PC-3 (cell line): ENCODE measurements around the gene KSR2. TPM values are rescaled to one million over a fixed set of nuclear protein-coding genes. Genes with fewer than 3 reads are reported as not detected.

Experiments used
- ATAC-seq: fragments of 200-7000 bp; cut with Tn5 transposase; 2 replicates; pipeline ENCODE4 v1.9.1; 2020; ENCODE audit warnings: mild to moderate bottlenecking, moderate library complexity
- BruUV-seq: library from RNA; stranded (reverse); fragments of 400-500 nt; replicated peaks from 2 replicates; lab custom pipeline; 2021; lab: Mats Ljungman, UMichigan
- CTCF ChIA-PET: fragments of 300-600 bp; sonication (Branson Sonifier 250); formaldehyde crosslinking; loops from one replicate; lab custom pipeline; 2022; ENCODE audit warnings: antibody characterized with exemption; lab: Charles Lee
- POLR2A ChIA-PET: fragments of 300-600 bp; sonication (Branson Sonifier 250); formaldehyde crosslinking; loops from one replicate; lab custom pipeline; 2022; ENCODE audit warnings: antibody characterized with exemption; ENCODE audit not compliant: unreplicated experiment; lab: Charles Lee
- DNase-seq: peaks from one replicate; pipeline ENCODE4 v3.0.0-alpha.2; 2015
- H2AFZ ChIP-seq: fragments of 300-600 bp; sonication (generic); 2 replicates; pipeline ENCODE4 v1.6.0; 2016; ENCODE audit warnings: antibody characterized with exemption, low read length
- H3F3A ChIP-seq: fragments of 300-600 bp; sonication (generic); one replicate; pipeline ENCODE4 v1.6.0; 2017; ENCODE audit warnings: antibody characterized with exemption, low read length, control low read depth, mild to moderate bottlenecking; ENCODE audit not compliant: unreplicated experiment
- H3K27ac ChIP-seq: fragments of 300-600 bp; sonication (generic); 2 replicates; pipeline ENCODE4 v1.5.1; 2016; ENCODE audit warnings: mild to moderate bottlenecking, low read length
- H3K27me3 ChIP-seq: fragments of 300-600 bp; sonication (generic); 2 replicates; pipeline ENCODE4 v1.6.1; 2016; ENCODE audit warnings: low read length, mixed read lengths
- H3K36me3 ChIP-seq: fragments of 300-600 bp; sonication (generic); 2 replicates; pipeline ENCODE4 v1.6.1; 2016; ENCODE audit warnings: low read depth, mixed run types, low read length, mixed read lengths
- H3K4me1 ChIP-seq: fragments of 300-600 bp; sonication (generic); 2 replicates; pipeline ENCODE4 v1.5.1; 2016; ENCODE audit warnings: low read length; ENCODE audit not compliant: insufficient read depth
- H3K4me2 ChIP-seq: fragments of 300-600 bp; sonication (generic); 2 replicates; pipeline ENCODE4 v1.6.0; 2016; ENCODE audit warnings: low read length
- H3K4me3 ChIP-seq: fragments of 300-600 bp; sonication (generic); 2 replicates; pipeline ENCODE4 v1.5.1; 2016; ENCODE audit warnings: mild to moderate bottlenecking, low read length, mixed read lengths
- H3K79me2 ChIP-seq: fragments of 300-600 bp; sonication (generic); 2 replicates; pipeline ENCODE4 v1.6.1; 2017; ENCODE audit warnings: low read length, mixed read lengths
- H3K9ac ChIP-seq: fragments of 300-600 bp; sonication (generic); 2 replicates; pipeline ENCODE4 v1.6.0; 2016; ENCODE audit warnings: mild to moderate bottlenecking, low read length
- H3K9me2 ChIP-seq: fragments of 300-600 bp; sonication (generic); replicated peaks from 2 replicates; pipeline ENCODE4 v1.6.1; 2016; ENCODE audit warnings: mixed run types, low read length, mixed read lengths
- H3K9me3 ChIP-seq: fragments of 300-600 bp; sonication (generic); 2 replicates; pipeline ENCODE4 v1.6.1; 2016; ENCODE audit warnings: low read length, mixed read lengths
- H4K20me1 ChIP-seq: fragments of 300-600 bp; sonication (generic); 2 replicates; pipeline ENCODE4 v1.6.1; 2016; ENCODE audit warnings: low read length, mixed read lengths
- EZH2 ChIP-seq: fragments of 300-600 bp; sonication (generic); IDR thresholded peaks from one replicate; pipeline ENCODE4 v1.6.1; 2017; ENCODE audit warnings: antibody characterized with exemption, mild to moderate bottlenecking, low read length; ENCODE audit not compliant: unreplicated experiment
- EZH2phosphoT487 ChIP-seq: fragments of 300-600 bp; sonication (generic); IDR thresholded peaks from 2 replicates; pipeline ENCODE4 v1.6.1; 2018; ENCODE audit warnings: mild to moderate bottlenecking, antibody characterized with exemption, low read length, borderline replicate concordance
- intact Hi-C: fragments of 100-400 bp; cut with micrococcal nuclease; formaldehyde crosslinking; loops from 2 replicates; pipeline ENCODE4 v1.9.0; 2023
- total RNA-seq: library from RNA; depleted of rRNA; stranded (reverse); fragments of >200 nt; gene quantifications from 2 replicates; pipeline ENCODE4 v1.2.3, GENCODE V29; 2014
- TF ChIP-seq, protein P1 (sequence below): fragments of 300-600 bp; sonication (generic); conservative IDR thresholded peaks from 2 replicates; pipeline ENCODE4 v1.5.1; 2017; ENCODE audit warnings: antibody characterized with exemption, low read depth, mild to moderate bottlenecking, low read length

The KSR2 gene
- total RNA-seq, 1 experiment from 2014 or later = 0.80 TPM

DNA sequence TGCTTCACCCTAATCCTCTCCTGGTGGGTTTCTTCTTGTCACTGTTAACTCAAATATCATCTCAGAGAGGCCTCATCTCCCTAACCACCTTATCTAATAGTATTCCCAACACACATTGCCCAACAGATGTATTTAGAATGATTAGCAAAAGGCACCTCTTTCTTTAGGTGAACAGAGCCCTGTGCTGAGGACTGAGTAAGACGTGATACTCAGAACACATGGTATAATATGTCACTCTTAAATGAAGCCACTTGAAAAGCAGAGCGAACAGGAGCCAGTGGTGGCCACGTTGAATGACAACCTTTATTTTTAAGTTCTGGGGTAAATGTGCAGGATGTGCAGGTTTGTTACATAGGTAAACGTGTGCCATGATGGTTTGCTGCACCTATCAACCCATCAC is 1.5 kb upstream of the KSR2 start:
- H3K79me2 ChIP-seq = 0 out of 2 replicates have a peak, but pooled peaks cover 9% of the 10 kb centered on the region
- no TSS peak for BruUV-seq
- intact Hi-C loops = no loop called here
- TF ChIP-seq, protein P1, sequence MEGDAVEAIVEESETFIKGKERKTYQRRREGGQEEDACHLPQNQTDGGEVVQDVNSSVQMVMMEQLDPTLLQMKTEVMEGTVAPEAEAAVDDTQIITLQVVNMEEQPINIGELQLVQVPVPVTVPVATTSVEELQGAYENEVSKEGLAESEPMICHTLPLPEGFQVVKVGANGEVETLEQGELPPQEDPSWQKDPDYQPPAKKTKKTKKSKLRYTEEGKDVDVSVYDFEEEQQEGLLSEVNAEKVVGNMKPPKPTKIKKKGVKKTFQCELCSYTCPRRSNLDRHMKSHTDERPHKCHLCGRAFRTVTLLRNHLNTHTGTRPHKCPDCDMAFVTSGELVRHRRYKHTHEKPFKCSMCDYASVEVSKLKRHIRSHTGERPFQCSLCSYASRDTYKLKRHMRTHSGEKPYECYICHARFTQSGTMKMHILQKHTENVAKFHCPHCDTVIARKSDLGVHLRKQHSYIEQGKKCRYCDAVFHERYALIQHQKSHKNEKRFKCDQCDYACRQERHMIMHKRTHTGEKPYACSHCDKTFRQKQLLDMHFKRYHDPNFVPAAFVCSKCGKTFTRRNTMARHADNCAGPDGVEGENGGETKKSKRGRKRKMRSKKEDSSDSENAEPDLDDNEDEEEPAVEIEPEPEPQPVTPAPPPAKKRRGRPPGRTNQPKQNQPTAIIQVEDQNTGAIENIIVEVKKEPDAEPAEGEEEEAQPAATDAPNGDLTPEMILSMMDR = no peak
- H4K20me1 ChIP-seq = no peaks in the 10 kb centered on the region
- H3F3A ChIP-seq = no peaks in the 10 kb centered on the region
- H3K4me3 ChIP-seq = peak overlapping the region; percentile 89; the same call in 1 of the 2 replicates
- H3K9ac ChIP-seq = no peak overlapping the region
- H3K36me3 ChIP-seq = no peaks in the 10 kb centered on the region
- DNase-seq = no peak
- H2AFZ ChIP-seq = 0 out of 2 replicates have a peak overlapping the region, but pooled peaks have one; percentile 90
- H3K27ac ChIP-seq = no peak overlapping the region
- peaks cover 4% of the 10 kb centered on the region; the same call in 1 of the 2 replicates for H3K9me3 ChIP-seq
- H3K4me1 ChIP-seq = peaks cover 24% of the 10 kb centered on the region
- no peak for ATAC-seq
- H3K4me2 ChIP-seq = peak overlapping the region; percentile 94
- H3K9me2 ChIP-seq = no peaks in the 10 kb centered on the region
- POLR2A ChIA-PET = interaction anchor here (0.7 kb wide), 1 partner anchor 13 kb away, joined by 6 read pairs; no protein-coding TSS in a partner anchor
- H3K27me3 ChIP-seq = no peaks in the 10 kb centered on the region
- CTCF ChIA-PET = no interaction called here

DNA sequence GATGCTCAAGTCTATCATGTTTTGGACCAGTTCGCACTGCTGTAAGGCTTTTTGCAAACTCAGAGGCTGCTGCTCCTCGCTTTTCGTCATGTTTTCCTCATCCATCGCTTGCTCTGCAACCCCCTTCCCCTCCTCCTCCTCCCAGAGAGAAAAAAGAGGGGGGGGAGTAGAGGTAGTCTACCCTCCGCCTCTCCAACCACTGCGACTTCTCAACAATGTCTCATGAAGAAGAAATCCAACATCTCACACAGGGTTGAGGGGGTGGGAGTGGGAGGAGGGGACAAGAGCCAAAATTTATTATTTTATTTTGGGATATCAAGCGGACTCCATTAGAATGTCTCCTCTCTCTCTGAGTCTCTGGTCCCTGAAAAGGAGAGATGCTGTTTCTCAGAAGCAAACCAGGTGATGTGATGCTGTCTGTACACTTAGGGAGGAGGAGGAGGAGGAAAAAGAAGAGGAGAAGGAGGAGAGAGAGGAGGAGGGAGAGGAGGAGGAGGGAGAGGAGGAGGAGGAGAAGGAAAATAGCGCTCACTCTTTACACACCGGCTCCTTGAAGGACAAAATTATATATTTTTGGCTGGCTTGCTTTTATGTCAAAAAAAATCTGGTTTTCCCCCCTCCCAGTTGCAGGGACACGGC is 520 bp downstream of the KSR2 start:
- Histone ChIP-seq H3K79me2 (0 out of 2 replicates have a peak, but pooled peaks cover 9% of the 10 kb centered on the region), H2AFZ (peak overlapping the region; percentile 90), H3F3A (no peaks in the 10 kb centered on the region), H3K4me2 (peak overlapping the region; percentile 94), H3K27me3 (no peaks in the 10 kb centered on the region), H4K20me1 (no peaks in the 10 kb centered on the region), H3K9ac (peak overlapping the region; percentile 78), H3K9me3 (peaks cover 4% of the 10 kb centered on the region; the same call in 1 of the 2 replicates), H3K36me3 (no peaks in the 10 kb centered on the region), H3K4me1 (peaks cover 24% of the 10 kb centered on the region), H3K9me2 (no peaks in the 10 kb centered on the region), H3K4me3 (peak overlapping the region; percentile 89), H3K27ac (peak overlapping the region; percentile 68)
- CTCF ChIA-PET = no interaction called here
- POLR2A ChIA-PET = no interaction called here
- BruUV-seq = TSS peak; percentile 33
- no peak for DNase-seq
- no peak; the same call in 1 of the 2 replicates for ATAC-seq
- TF ChIP-seq EZH2phosphoT487 = no peak
- intact Hi-C loops = loop anchor here (2.0 to 5.0 kb wide), 3 partner anchors 19 to 111 kb away; no protein-coding TSS in a partner anchor

DNA sequence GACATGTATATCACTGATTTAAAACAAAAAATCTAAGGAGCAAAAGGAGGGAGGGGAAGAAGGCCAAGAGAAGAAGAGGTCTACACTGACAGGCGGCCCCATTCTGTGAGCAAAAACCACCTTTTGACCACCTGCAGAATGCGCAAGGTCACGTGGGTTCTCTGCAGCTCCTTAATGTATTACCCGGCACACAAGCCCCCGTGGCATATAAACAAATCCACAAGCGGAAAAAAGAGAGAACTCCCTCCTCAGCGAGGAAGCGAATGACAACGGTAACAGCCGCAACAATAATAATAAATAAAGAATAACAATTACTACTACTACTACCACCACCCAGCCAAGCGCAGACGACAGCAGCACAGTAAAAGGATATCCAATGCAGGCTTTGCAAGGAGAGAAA is 1.3 kb downstream of the KSR2 start:
- Histone ChIP-seq H3K4me2 (peak overlapping the region; percentile 94), H3K9me2 (no peaks in the 10 kb centered on the region), H3K4me1 (peaks cover 24% of the 10 kb centered on the region), H3K9me3 (peaks cover 4% of the 10 kb centered on the region; the same call in 1 of the 2 replicates), H3K27ac (no peak overlapping the region), H3K27me3 (no peaks in the 10 kb centered on the region), H3F3A (no peaks in the 10 kb centered on the region), H3K79me2 (0 out of 2 replicates have a peak, but pooled peaks cover 9% of the 10 kb centered on the region), H3K4me3 (peak overlapping the region; percentile 89), H2AFZ (0 out of 2 replicates have a peak overlapping the region, but pooled peaks have one; percentile 90), H3K36me3 (no peaks in the 10 kb centered on the region), H4K20me1 (no peaks in the 10 kb centered on the region), H3K9ac (no peak overlapping the region)
- TF ChIP-seq EZH2 = no peak
- BruUV-seq = no TSS peak
- CTCF ChIA-PET = no interaction called here
- no peak for ATAC-seq
- intact Hi-C loops = loop anchor here (5.0 kb wide), 2 partner anchors 65 to 110 kb away; no protein-coding TSS in a partner anchor
- POLR2A ChIA-PET = no interaction called here
- no peak for DNase-seq
